PC-3 (cell line): ENCODE measurements around the gene MANSC1. TPM values are rescaled to one million over a fixed set of nuclear protein-coding genes. Genes with fewer than 3 reads are reported as not detected.

Experiments
- ATAC-seq: fragments of 200-7000 bp; cut with Tn5 transposase; 2 replicates; pipeline ENCODE4 v1.9.1; 2020; ENCODE audit warnings: mild to moderate bottlenecking, moderate library complexity
- BruUV-seq: library from RNA; stranded (reverse); fragments of 400-500 nt; replicated peaks from 2 replicates; lab custom pipeline; 2021; lab: Mats Ljungman, UMichigan
- CTCF ChIA-PET: fragments of 300-600 bp; sonication (Branson Sonifier 250); formaldehyde crosslinking; loops from one replicate; lab custom pipeline; 2022; ENCODE audit warnings: antibody characterized with exemption; lab: Charles Lee
- POLR2A ChIA-PET: fragments of 300-600 bp; sonication (Branson Sonifier 250); formaldehyde crosslinking; loops from one replicate; lab custom pipeline; 2022; ENCODE audit warnings: antibody characterized with exemption; ENCODE audit not compliant: unreplicated experiment; lab: Charles Lee
- DNase-seq: peaks from one replicate; pipeline ENCODE4 v3.0.0-alpha.2; 2015
- H2AFZ ChIP-seq: fragments of 300-600 bp; sonication (generic); 2 replicates; pipeline ENCODE4 v1.6.0; 2016; ENCODE audit warnings: antibody characterized with exemption, low read length
- H3F3A ChIP-seq: fragments of 300-600 bp; sonication (generic); one replicate; pipeline ENCODE4 v1.6.0; 2017; ENCODE audit warnings: antibody characterized with exemption, low read length, control low read depth, mild to moderate bottlenecking; ENCODE audit not compliant: unreplicated experiment
- H3K27ac ChIP-seq: fragments of 300-600 bp; sonication (generic); 2 replicates; pipeline ENCODE4 v1.5.1; 2016; ENCODE audit warnings: mild to moderate bottlenecking, low read length
- H3K27me3 ChIP-seq: fragments of 300-600 bp; sonication (generic); 2 replicates; pipeline ENCODE4 v1.6.1; 2016; ENCODE audit warnings: low read length, mixed read lengths
- H3K36me3 ChIP-seq: fragments of 300-600 bp; sonication (generic); 2 replicates; pipeline ENCODE4 v1.6.1; 2016; ENCODE audit warnings: low read depth, mixed run types, low read length, mixed read lengths
- H3K4me1 ChIP-seq: fragments of 300-600 bp; sonication (generic); 2 replicates; pipeline ENCODE4 v1.5.1; 2016; ENCODE audit warnings: low read length; ENCODE audit not compliant: insufficient read depth
- H3K4me2 ChIP-seq: fragments of 300-600 bp; sonication (generic); 2 replicates; pipeline ENCODE4 v1.6.0; 2016; ENCODE audit warnings: low read length
- H3K4me3 ChIP-seq: fragments of 300-600 bp; sonication (generic); 2 replicates; pipeline ENCODE4 v1.5.1; 2016; ENCODE audit warnings: mild to moderate bottlenecking, low read length, mixed read lengths
- H3K79me2 ChIP-seq: fragments of 300-600 bp; sonication (generic); 2 replicates; pipeline ENCODE4 v1.6.1; 2017; ENCODE audit warnings: low read length, mixed read lengths
- H3K9ac ChIP-seq: fragments of 300-600 bp; sonication (generic); 2 replicates; pipeline ENCODE4 v1.6.0; 2016; ENCODE audit warnings: mild to moderate bottlenecking, low read length
- H3K9me2 ChIP-seq: fragments of 300-600 bp; sonication (generic); replicated peaks from 2 replicates; pipeline ENCODE4 v1.6.1; 2016; ENCODE audit warnings: mixed run types, low read length, mixed read lengths
- H3K9me3 ChIP-seq: fragments of 300-600 bp; sonication (generic); 2 replicates; pipeline ENCODE4 v1.6.1; 2016; ENCODE audit warnings: low read length, mixed read lengths
- H4K20me1 ChIP-seq: fragments of 300-600 bp; sonication (generic); 2 replicates; pipeline ENCODE4 v1.6.1; 2016; ENCODE audit warnings: low read length, mixed read lengths
- EZH2 ChIP-seq: fragments of 300-600 bp; sonication (generic); IDR thresholded peaks from one replicate; pipeline ENCODE4 v1.6.1; 2017; ENCODE audit warnings: antibody characterized with exemption, mild to moderate bottlenecking, low read length; ENCODE audit not compliant: unreplicated experiment
- EZH2phosphoT487 ChIP-seq: fragments of 300-600 bp; sonication (generic); IDR thresholded peaks from 2 replicates; pipeline ENCODE4 v1.6.1; 2018; ENCODE audit warnings: mild to moderate bottlenecking, antibody characterized with exemption, low read length, borderline replicate concordance
- intact Hi-C: fragments of 100-400 bp; cut with micrococcal nuclease; formaldehyde crosslinking; loops from 2 replicates; pipeline ENCODE4 v1.9.0; 2023
- total RNA-seq: library from RNA; depleted of rRNA; stranded (reverse); fragments of >200 nt; gene quantifications from 2 replicates; pipeline ENCODE4 v1.2.3, GENCODE V29; 2014
- TF ChIP-seq, protein P1 (sequence below): fragments of 300-600 bp; sonication (generic); conservative IDR thresholded peaks from 2 replicates; pipeline ENCODE4 v1.5.1; 2017; ENCODE audit warnings: antibody characterized with exemption, low read depth, mild to moderate bottlenecking, low read length

The MANSC1 gene
- total RNA-seq, 1 experiment from 2014 or later: 2.8 TPM

- H3K4me2 ChIP-seq: no peak overlapping the region
- CTCF ChIA-PET: no interaction called here
- H3K9ac ChIP-seq: no peak overlapping the region
- POLR2A ChIA-PET: interaction anchor here (0.6 kb wide), 1 partner anchor 253 kb away, joined by 5 read pairs; the partner anchor contains the start of gene BCL2L14
- H3K27me3 ChIP-seq: no peaks in the 10 kb centered on the region
- H3K9me2 ChIP-seq: no peaks in the 10 kb centered on the region
- no peaks in the 10 kb centered on the region for H3K4me1 ChIP-seq
- H2AFZ ChIP-seq: no peak overlapping the region
- no peaks in the 10 kb centered on the region for H3K36me3 ChIP-seq
- intact Hi-C loops: no loop called here
- ATAC-seq: no peak
- H3K4me3 ChIP-seq: no peak overlapping the region
- no peak for DNase-seq
- no peak overlapping the region for H3K27ac ChIP-seq
- H3F3A ChIP-seq: no peaks in the 10 kb centered on the region
- no peaks in the 10 kb centered on the region for H3K79me2 ChIP-seq
- no peaks in the 10 kb centered on the region for H3K9me3 ChIP-seq
- H4K20me1 ChIP-seq: no peaks in the 10 kb centered on the region
- no TSS peak for BruUV-seq
- TF ChIP-seq, protein P1, sequence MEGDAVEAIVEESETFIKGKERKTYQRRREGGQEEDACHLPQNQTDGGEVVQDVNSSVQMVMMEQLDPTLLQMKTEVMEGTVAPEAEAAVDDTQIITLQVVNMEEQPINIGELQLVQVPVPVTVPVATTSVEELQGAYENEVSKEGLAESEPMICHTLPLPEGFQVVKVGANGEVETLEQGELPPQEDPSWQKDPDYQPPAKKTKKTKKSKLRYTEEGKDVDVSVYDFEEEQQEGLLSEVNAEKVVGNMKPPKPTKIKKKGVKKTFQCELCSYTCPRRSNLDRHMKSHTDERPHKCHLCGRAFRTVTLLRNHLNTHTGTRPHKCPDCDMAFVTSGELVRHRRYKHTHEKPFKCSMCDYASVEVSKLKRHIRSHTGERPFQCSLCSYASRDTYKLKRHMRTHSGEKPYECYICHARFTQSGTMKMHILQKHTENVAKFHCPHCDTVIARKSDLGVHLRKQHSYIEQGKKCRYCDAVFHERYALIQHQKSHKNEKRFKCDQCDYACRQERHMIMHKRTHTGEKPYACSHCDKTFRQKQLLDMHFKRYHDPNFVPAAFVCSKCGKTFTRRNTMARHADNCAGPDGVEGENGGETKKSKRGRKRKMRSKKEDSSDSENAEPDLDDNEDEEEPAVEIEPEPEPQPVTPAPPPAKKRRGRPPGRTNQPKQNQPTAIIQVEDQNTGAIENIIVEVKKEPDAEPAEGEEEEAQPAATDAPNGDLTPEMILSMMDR: no peak
Observed at GRCh38 chr12:12323591-12323990, 26.5 kb downstream of the MANSC1 start.

DNA sequence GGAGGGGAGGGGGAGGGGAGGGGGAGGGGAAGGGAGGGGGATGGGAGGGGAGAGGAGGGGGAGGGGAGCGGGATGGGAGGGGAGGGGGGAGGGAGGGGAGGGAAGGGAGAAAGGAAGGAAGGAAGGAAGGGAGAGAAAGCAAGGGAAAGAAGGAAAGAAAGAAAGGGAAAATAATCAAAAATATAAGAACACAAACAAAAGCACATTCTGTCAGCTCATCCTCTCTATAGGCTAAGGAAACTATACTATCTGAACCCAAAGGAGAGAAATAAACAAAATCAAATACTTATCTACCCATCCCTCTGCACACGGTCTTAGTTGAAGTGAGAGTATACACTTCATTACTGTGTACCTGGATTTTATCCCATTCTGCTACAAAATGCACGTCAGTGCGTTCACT is 26.9 kb downstream of the MANSC1 start:
- H3K4me2 ChIP-seq: no peak overlapping the region
- H3K27ac ChIP-seq: no peak overlapping the region
- no peaks in the 10 kb centered on the region for H3K9me3 ChIP-seq
- H2AFZ ChIP-seq: no peak overlapping the region
- H3F3A ChIP-seq: no peaks in the 10 kb centered on the region
- CTCF ChIA-PET: no interaction called here
- POLR2A ChIA-PET: no interaction called here
- DNase-seq (no peak), ATAC-seq (no peak)
- intact Hi-C loops: no loop called here
- H3K36me3 ChIP-seq: no peaks in the 10 kb centered on the region
- TF ChIP-seq EZH2: no peak
- H3K9ac ChIP-seq: no peak overlapping the region
- H3K4me1 ChIP-seq: no peaks in the 10 kb centered on the region
- no peaks in the 10 kb centered on the region for H3K27me3 ChIP-seq
- H3K79me2 ChIP-seq: no peaks in the 10 kb centered on the region
- H3K9me2 ChIP-seq: no peaks in the 10 kb centered on the region
- H4K20me1 ChIP-seq: no peaks in the 10 kb centered on the region
- no TSS peak for BruUV-seq
- no peak overlapping the region for H3K4me3 ChIP-seq

GRCh38 chr12:12319451-12320183 is 30.4 kb downstream of the MANSC1 start:
- POLR2A ChIA-PET: interaction anchor here (0.6 to 0.8 kb wide), 2 partner anchors 53 to 197 kb away, joined by 4 to 6 read pairs; partner anchors contain the start of gene LRP6
- ATAC-seq: peak; percentile 38
- no TSS peak for BruUV-seq

More at GRCh38 chr12:12319451-12320183, 30.4 kb downstream of the MANSC1 start:
- Histone ChIP-seq H3F3A (no peaks in the 10 kb centered on the region), H4K20me1 (no peaks in the 10 kb centered on the region), H3K9me3 (no peaks in the 10 kb centered on the region), H3K9me2 (no peaks in the 10 kb centered on the region), H3K27me3 (no peaks in the 10 kb centered on the region), H2AFZ (no peak overlapping the region), H3K36me3 (no peaks in the 10 kb centered on the region), H3K4me2 (no peak overlapping the region), H3K9ac (no peak overlapping the region), H3K27ac (no peak overlapping the region), H3K4me3 (no peak overlapping the region), H3K4me1 (no peaks in the 10 kb centered on the region), H3K79me2 (no peaks in the 10 kb centered on the region)
- CTCF ChIA-PET: no interaction called here
- intact Hi-C loops: no loop called here
- DNase-seq: no peak
- no peak for TF ChIP-seq EZH2phosphoT487
- TF ChIP-seq, protein P1: no peak
- no peak for TF ChIP-seq EZH2
